Gastrocnemius medialis (tissue), 4 donors: Measurements from ENCODE around the gene LYG1.

Experiments used
- POLR2A ChIP-seq, 2 donors: fragments of 450-650 bp; IDR thresholded peaks; one replicate each; pipeline ENCODE4 v1.6.1; 2017; ENCODE audit warnings: antibody characterized with exemption in 2 of 2, mild to moderate bottlenecking in 2 of 2, moderate library complexity in 2 of 2
- TF ChIP-seq, protein P1 (sequence below), 5 experiments: fragments of 450-650 bp in 3 of 5; fragments of 200-600 bp in 2 of 5; sonication (generic) in 2 of 5; IDR thresholded peaks in 4 of 5; conservative IDR thresholded peaks in 1 of 5; 1 replicate in 4 of 5; 2 replicates in 1 of 5; pipeline ENCODE4 v1.5.1; 2016 to 2019; ENCODE audit warnings: antibody characterized with exemption in 5 of 5, mild to moderate bottlenecking in 3 of 5, moderate library complexity in 3 of 5

DNA sequence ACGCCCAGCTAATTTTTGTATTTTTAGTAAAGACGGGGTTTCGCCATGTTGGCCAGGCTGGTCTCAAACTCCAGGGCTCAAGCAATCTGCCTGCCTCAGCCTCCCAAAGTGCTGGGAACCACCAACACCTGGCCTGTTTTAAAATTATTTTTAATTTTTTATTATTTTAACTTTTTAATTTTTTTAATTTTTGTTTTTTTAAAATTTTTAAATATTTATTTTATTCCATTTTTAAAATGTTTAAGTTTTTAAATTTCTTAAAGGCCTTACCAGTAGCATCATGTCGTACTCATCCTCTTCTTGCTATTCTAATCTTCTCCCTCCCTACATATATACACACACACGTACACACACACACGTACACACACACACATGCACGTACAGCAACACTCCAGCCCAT, 1.4 kb downstream of the LYG1 start:
- TF ChIP-seq, protein P1, sequence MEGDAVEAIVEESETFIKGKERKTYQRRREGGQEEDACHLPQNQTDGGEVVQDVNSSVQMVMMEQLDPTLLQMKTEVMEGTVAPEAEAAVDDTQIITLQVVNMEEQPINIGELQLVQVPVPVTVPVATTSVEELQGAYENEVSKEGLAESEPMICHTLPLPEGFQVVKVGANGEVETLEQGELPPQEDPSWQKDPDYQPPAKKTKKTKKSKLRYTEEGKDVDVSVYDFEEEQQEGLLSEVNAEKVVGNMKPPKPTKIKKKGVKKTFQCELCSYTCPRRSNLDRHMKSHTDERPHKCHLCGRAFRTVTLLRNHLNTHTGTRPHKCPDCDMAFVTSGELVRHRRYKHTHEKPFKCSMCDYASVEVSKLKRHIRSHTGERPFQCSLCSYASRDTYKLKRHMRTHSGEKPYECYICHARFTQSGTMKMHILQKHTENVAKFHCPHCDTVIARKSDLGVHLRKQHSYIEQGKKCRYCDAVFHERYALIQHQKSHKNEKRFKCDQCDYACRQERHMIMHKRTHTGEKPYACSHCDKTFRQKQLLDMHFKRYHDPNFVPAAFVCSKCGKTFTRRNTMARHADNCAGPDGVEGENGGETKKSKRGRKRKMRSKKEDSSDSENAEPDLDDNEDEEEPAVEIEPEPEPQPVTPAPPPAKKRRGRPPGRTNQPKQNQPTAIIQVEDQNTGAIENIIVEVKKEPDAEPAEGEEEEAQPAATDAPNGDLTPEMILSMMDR (IDR thresholded peaks at IDR 0.05 in 4 of 5, conservative IDR thresholded peaks at IDR 0.05 in 1 of 5) = no peak
- TF ChIP-seq POLR2A (IDR thresholded peaks at IDR 0.05) = no peak
